T-cell (primary cell): Measurements from ENCODE around the gene CENPT. TPM values are rescaled to one million over a fixed set of nuclear protein-coding genes. Genes with fewer than 3 reads are reported as not detected.
"Not testable (repeated sequence)": the region's sequence is repeated elsewhere in the genome, so short reads cannot be mapped to it uniquely, and the experiment has no call there.

Experiments
- ATAC-seq, 4 experiments: fragments of 200-7000 bp in 3 of 4; fragments of 150-1000 bp in 1 of 4; cut with Tn5 transposase; replicated peaks in 1 of 4; 1 replicate in 3 of 4; 2 replicates in 1 of 4; pipeline ENCODE4 v1.10.0; 2021; ENCODE audit warnings: moderate library complexity in 3 of 4, mild to moderate bottlenecking in 2 of 4, moderate number of reproducible peaks in 1 of 4
- CTCF ChIA-PET, 2 donors: fragments of 300-600 bp; sonication (Branson Sonifier 250); formaldehyde crosslinking; loops; one replicate each; lab custom pipeline; 2022; ENCODE audit warnings: antibody characterized with exemption in 2 of 2; lab: Charles Lee
- POLR2A ChIA-PET, 2 donors: fragments of 300-600 bp; sonication (Branson Sonifier 250); formaldehyde crosslinking; loops; one replicate each; lab custom pipeline; 2022; ENCODE audit warnings: antibody characterized with exemption in 2 of 2; lab: Charles Lee
- DNase-seq, 35 experiments: peaks; one replicate each; pipeline versions ENCODE4 v3.0.0 to v3.0.0-alpha.2; 2013 to 2023
- H3K27ac ChIP-seq: one replicate; pipeline ENCODE4 v1.5.1; 2013; ENCODE audit warnings: low read length
- H3K27me3 ChIP-seq, 2 experiments: replicated peaks in 1 of 2; 1 replicate in 1 of 2; 2 replicates in 1 of 2; pipeline versions ENCODE4 v1.6.1 to v1.7.0; 2013; ENCODE audit warnings: low read length in 1 of 2, mixed read lengths in 1 of 2; ENCODE audit not compliant: control insufficient read depth in 2 of 2, insufficient read depth in 2 of 2; ENCODE audit errors: extremely low read depth in 1 of 2
- H3K36me3 ChIP-seq, 2 donors: 1 replicate in 1 of 2; 2 replicates in 1 of 2; pipeline versions ENCODE4 v1.6.1 to v1.7.0; 2013; ENCODE audit warnings: low read length in 1 of 2; ENCODE audit not compliant: control insufficient read depth in 2 of 2, insufficient read depth in 1 of 2; ENCODE audit errors: extremely low read depth in 1 of 2
- H3K4me1 ChIP-seq, 2 experiments: 1 replicate in 1 of 2; 2 replicates in 1 of 2; pipeline versions ENCODE4 v1.6.1 to v1.7.0; 2013; ENCODE audit warnings: low read length in 2 of 2, mixed read lengths in 1 of 2; ENCODE audit not compliant: insufficient read depth in 2 of 2, control insufficient read depth in 1 of 2; ENCODE audit errors: extremely low read depth in 1 of 2
- H3K4me3 ChIP-seq, 2 donors: 1 replicate in 1 of 2; 2 replicates in 1 of 2; pipeline versions ENCODE4 v1.5.1 to v1.7.0; 2013; ENCODE audit warnings: mild to moderate bottlenecking in 2 of 2, low read length in 1 of 2, moderate library complexity in 1 of 2; ENCODE audit not compliant: control insufficient read depth in 1 of 2; ENCODE audit errors: extremely low read depth in 1 of 2
- H3K9me3 ChIP-seq: 2 replicates; pipeline ENCODE4 v1.7.0; 2013
- H3K27ac Mint-ChIP-seq, 2 donors: one replicate each; pipeline ENCODE4 v1.8.0; 2020 to 2021; ENCODE audit warnings: mild to moderate bottlenecking in 2 of 2, mixed read lengths in 2 of 2
- H3K27me3 Mint-ChIP-seq, 2 donors: one replicate each; pipeline ENCODE4 v1.8.0; 2021 to 2022; ENCODE audit warnings: mixed read lengths in 2 of 2
- H3K36me3 Mint-ChIP-seq: one replicate; pipeline ENCODE4 v1.8.0; 2021; ENCODE audit warnings: mixed read lengths
- H3K4me1 Mint-ChIP-seq, 3 donors: one replicate each; pipeline ENCODE4 v1.8.0; 2020 to 2022; ENCODE audit warnings: mixed read lengths in 3 of 3, mild to moderate bottlenecking in 1 of 3
- H3K4me3 Mint-ChIP-seq, 3 donors: one replicate each; pipeline ENCODE4 v1.8.0; 2020 to 2022; ENCODE audit warnings: mild to moderate bottlenecking in 3 of 3, mixed read lengths in 3 of 3, moderate library complexity in 3 of 3
- H3K9me3 Mint-ChIP-seq, 3 donors: one replicate each; pipeline ENCODE4 v1.8.0; 2020 to 2022; ENCODE audit warnings: mixed read lengths in 3 of 3
- WGBS: methylation state at CpG from one replicate; pipeline ENCODE4 v1.1.5; 2013; ENCODE audit warnings: missing lambda C conversion rate; ENCODE audit not compliant: insufficient coverage; 5-methylcytosine and 5-hydroxymethylcytosine counted together
- total RNA-seq, 35 experiments: library from RNA in 6 of 35; stranded (reverse) in 6 of 35; fragments of 120-200 nt in 1 of 35; gene quantifications; one replicate each; pipeline versions ENCODE4 v1.2.1 to v1.2.4 and lab custom pipeline; 2013 to 2026

Gene CENPT
- total RNA-seq, 5 donors from 2014 or later (not counting 1 experiment from before 2014, with no cell fraction given) = 85.0 to 117 (median 111) TPM

DNA sequence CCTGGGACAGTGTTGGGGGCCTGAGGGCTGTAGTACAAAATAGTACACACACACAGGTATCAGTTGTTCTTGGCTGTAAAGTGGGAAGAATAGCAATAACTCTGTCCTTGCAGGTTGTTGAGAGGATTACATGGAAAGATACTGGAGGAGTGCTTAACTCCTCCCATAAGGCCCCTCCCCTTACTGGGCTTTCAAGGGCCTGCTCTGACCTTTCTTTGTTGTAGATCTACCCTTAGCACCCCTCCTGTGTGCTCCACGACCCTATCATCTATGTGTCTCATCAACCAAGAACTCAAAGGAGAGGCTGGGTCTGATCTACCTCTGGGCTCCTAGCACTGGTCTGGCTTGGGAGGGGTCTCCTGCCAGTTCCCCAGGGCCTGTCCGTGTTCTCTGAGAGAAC is 17.1 kb upstream of the CENPT start:
- Mint-ChIP-seq H3K4me1 (peaks cover 5 to 9% (median 7%) of the 10 kb centered on the region in 3 donors), H3K4me3 (no peak overlapping the region), H3K36me3 (peaks cover 6% of the 10 kb centered on the region), H3K27me3 (no peaks in the 10 kb centered on the region), H3K9me3 (no peaks in the 10 kb centered on the region), H3K27ac (no peak overlapping the region)
- WGBS = 60% methylated on average over 1 of the region's 2 CpGs
- ChIA-PET POLR2A (no interaction called here), CTCF (interaction anchor here in 1 of 2 donors (0.5 kb wide), 1 partner anchor 27 kb away, joined by 3 read pairs; no protein-coding TSS in a partner anchor)
- H3K4me1 ChIP-seq = no peaks in the 10 kb centered on the region
- no peak for DNase-seq
- peaks cover 6 to 42% of the 10 kb centered on the region in 2 donors for H3K36me3 ChIP-seq
- H3K9me3 ChIP-seq = no peaks in the 10 kb centered on the region
- no peak overlapping the region for H3K27ac ChIP-seq
- ATAC-seq = no peak
- H3K27me3 ChIP-seq = no peaks in the 10 kb centered on the region
- no peak overlapping the region for H3K4me3 ChIP-seq

DNA sequence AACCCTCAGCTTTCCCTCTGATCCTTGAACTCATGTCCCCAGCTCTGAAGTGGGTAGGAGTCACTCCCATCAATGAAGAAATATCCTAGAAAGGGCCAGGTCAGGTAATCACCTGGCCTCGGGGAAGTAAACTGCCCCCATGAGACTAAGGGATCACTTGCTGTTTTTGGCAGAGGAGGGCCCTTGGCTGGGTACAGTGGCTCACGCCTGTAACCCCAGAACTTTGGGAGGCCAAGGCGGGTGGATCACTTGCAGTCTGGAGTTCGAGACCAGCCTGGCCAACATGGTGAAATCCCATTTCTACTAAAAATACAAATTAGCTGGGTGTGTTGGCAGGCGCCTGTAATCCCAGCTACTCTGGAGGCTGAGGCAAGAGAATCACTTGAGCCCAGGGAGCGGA is 16.6 kb upstream of the CENPT start:
- not testable (repeated sequence) for H3K4me3 ChIP-seq, ATAC-seq, H3K36me3 Mint-ChIP-seq, H3K9me3 ChIP-seq, H3K4me1 ChIP-seq, DNase-seq, H3K27me3 Mint-ChIP-seq, H3K27ac ChIP-seq, H3K4me1 Mint-ChIP-seq, H3K27me3 ChIP-seq, H3K4me3 Mint-ChIP-seq, H3K9me3 Mint-ChIP-seq
- ChIA-PET POLR2A (interaction anchor here in 1 of 2 donors (0.5 kb wide), 1 partner anchor 42 kb away, joined by 5 read pairs; no protein-coding TSS in a partner anchor), CTCF (interaction anchor here in 1 of 2 donors (0.5 kb wide), 1 partner anchor 27 kb away, joined by 3 read pairs; no protein-coding TSS in a partner anchor)
- WGBS = 100% methylated on average over 1 of the region's 6 CpGs
- peaks cover 6 to 42% of the 10 kb centered on the region in 2 donors for H3K36me3 ChIP-seq
- peak overlapping the region in 1 of 2 donors; percentile 36 for H3K27ac Mint-ChIP-seq

DNA sequence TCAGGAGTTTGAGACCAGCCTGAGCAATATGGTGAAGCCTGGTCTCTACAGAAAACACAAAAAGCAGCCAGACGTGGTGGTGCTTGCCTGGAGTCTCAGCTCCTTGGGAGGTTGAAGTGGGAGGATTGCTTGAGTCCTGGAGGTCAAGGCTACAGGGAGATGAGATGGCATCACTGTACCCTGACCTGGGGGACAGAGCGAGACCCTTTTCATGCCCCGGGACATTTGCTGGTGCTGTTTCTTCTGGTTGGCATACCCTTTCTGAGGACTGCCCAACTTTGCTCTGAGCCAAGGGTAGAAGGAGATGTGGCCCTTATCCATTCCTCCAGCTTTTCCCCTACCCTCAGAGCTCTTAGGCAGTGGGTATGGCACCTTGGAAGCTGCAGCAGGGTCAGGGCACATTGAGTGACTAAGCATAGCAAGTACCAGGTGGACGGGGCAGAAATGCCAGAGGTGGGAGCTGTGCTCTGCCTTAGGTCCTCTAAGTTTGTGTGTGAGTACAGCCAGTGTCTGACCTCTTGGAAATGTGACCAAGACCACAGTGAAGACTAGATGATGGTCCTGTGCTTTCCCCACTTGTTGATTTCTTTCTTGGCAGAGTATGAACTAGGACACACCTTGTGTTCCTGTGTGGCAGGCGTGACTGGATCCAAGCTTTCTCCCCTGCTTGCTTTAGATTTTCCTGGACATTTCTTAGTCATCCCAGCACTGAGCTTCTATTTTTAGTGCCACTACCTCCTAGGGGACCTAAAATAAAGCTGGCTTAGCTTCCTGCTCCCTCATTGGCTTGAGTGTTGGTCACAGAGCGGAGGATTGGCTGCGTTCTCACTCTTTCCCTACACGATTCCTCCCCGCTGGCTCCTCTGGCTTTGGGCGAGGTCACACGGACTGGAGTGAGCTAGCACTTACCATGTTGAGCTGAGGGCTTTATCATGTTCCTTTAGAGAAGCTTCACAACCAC is 15.4 kb upstream of the CENPT start:
- no peak overlapping the region for H3K4me3 Mint-ChIP-seq
- ChIA-PET CTCF (interaction anchor here in 1 of 2 donors (0.6 kb wide), 2 partner anchors 43 to 425 kb away, joined by 3 to 5 read pairs; no protein-coding TSS in a partner anchor), POLR2A (interaction anchor here in 1 of 2 donors (0.5 kb wide), 1 partner anchor 39 kb away, joined by 6 read pairs; no protein-coding TSS in a partner anchor)
- no peaks in the 10 kb centered on the region for H3K9me3 Mint-ChIP-seq
- 87% methylated on average over 9 of the region's 11 CpGs for WGBS
- Histone ChIP-seq H3K4me1 (peaks cover 0 to 10% of the 10 kb centered on the region in 2 experiments), H3K9me3 (no peaks in the 10 kb centered on the region), H3K36me3 (peaks cover 4 to 36% of the 10 kb centered on the region in 2 donors), H3K4me3 (no peak overlapping the region), H3K27me3 (no peaks in the 10 kb centered on the region), H3K27ac (no peak overlapping the region)
- no peak overlapping the region for H3K27ac Mint-ChIP-seq
- ATAC-seq (no peak), DNase-seq (no peak)
- H3K27me3 Mint-ChIP-seq = no peaks in the 10 kb centered on the region
- peaks cover 14 to 17% (median 16%) of the 10 kb centered on the region in 3 donors for H3K4me1 Mint-ChIP-seq
- H3K36me3 Mint-ChIP-seq = peaks cover 6% of the 10 kb centered on the region

DNA sequence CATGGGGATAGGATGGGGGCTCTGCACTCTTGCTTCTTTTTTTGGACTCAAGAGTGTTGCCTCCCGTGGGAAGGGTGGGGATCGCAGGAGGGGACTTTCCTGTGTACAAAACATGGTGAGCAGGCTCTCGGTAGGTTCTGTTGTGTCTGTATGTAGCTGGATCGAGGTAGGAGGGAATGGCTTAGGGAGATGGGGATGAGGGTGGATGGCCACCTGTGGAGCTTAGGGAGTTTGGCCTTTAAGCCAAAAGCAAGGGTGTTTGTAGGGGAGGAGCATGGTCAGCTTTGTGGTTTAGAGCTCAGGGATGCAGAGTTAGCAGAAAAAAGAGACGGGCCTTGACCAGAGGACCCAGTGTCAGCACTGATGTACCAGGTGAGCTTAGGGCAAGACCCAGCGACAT is 14.4 kb upstream of the CENPT start:
- no peaks in the 10 kb centered on the region for H3K9me3 Mint-ChIP-seq
- ChIA-PET CTCF (interaction anchor here (0.6 kb wide), 3 partner anchors 42 to 426 kb away, joined by 3 to 5 read pairs (median 3); no protein-coding TSS in a partner anchor), POLR2A (no interaction called here)
- H3K36me3 Mint-ChIP-seq = peaks cover 5% of the 10 kb centered on the region
- Histone ChIP-seq H3K4me3 (no peak overlapping the region), H3K36me3 (peaks cover 4 to 30% of the 10 kb centered on the region in 2 donors), H3K4me1 (peaks cover 0 to 19% of the 10 kb centered on the region in 2 experiments), H3K9me3 (no peaks in the 10 kb centered on the region), H3K27ac (no peak overlapping the region), H3K27me3 (no peaks in the 10 kb centered on the region)
- DNase-seq (no peak), ATAC-seq (no peak)
- no peaks in the 10 kb centered on the region for H3K27me3 Mint-ChIP-seq
- WGBS = 88% methylated on average over 5 of the region's 6 CpGs
- peaks cover 24 to 27% (median 27%) of the 10 kb centered on the region in 3 donors for H3K4me1 Mint-ChIP-seq
- no peak overlapping the region for H3K4me3 Mint-ChIP-seq
- H3K27ac Mint-ChIP-seq = peak overlapping the region in 1 of 2 donors; percentile 28

DNA sequence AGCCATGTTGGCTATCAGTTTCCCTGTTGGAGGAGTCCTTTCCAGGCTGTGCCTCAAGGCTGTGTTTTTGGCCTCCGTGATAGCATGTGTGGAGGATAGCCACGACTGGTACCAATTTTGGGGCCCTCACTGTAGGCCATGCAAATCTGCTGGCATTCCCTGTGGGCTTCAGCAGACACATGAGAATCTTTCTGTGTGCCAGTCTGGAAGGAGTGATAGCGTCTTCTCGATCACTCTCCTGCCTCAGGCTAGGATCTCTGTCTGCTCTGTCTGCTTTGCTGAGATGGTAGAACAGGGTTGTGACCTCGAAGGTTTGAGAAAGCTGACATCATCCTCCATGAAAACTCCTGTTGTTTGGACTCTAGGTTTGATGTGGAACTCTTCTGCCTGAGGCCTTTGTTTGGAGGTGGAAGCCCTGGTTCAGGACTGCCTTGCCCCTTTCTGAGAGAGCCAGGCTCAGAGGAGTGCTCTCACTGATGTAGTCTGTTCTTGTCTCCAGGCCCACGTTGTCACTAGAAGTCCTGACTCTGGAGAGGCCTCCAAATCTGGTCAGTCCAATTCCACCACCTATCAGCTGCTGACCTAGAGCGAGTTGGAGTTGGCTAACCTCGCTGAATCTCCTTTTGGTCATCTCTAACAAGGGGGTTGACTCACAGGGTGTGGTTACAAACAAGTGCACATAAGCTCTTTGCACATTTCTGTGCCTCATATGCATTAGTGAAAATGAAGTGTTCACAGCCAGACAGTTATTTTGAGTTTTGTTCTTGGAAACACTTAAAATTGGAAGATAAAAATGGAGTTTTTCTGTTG is 13.3 kb upstream of the CENPT start:
- Mint-ChIP-seq H3K27ac (peak overlapping the region in 1 of 2 donors; percentile 36), H3K9me3 (no peaks in the 10 kb centered on the region), H3K27me3 (no peaks in the 10 kb centered on the region), H3K4me3 (no peak overlapping the region), H3K4me1 (peaks cover 27 to 33% (median 33%) of the 10 kb centered on the region in 3 donors), H3K36me3 (peaks cover 3% of the 10 kb centered on the region)
- Histone ChIP-seq H3K4me3 (no peak overlapping the region), H3K9me3 (no peaks in the 10 kb centered on the region), H3K27me3 (no peaks in the 10 kb centered on the region), H3K36me3 (peaks cover 4 to 24% of the 10 kb centered on the region in 2 donors), H3K27ac (no peak overlapping the region), H3K4me1 (peaks cover 0 to 20% of the 10 kb centered on the region in 2 experiments)
- CTCF ChIA-PET = no interaction called here
- no peak for DNase-seq
- POLR2A ChIA-PET = no interaction called here
- ATAC-seq = no peak
- 96% methylated on average over 6 of the region's 8 CpGs for WGBS

DNA sequence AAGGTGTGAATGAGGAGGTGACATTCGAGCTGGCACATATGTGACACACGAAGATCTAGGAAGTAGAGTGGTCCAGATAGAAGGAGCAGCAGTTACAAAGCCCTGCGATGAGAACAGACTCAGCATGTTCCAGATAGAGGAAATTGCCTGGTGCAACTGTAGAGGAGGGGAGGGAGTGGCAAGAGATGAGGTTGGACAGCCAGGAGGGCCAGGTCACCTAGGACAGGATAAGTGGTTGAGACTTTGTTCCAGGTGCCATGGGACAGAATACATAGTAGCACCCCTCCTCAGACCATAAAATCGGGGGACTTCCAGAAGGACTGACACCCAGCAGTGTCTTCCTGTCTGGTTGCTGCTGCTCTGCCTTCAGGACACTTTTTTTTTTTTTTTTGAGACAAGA is 11.0 kb upstream of the CENPT start:
- Mint-ChIP-seq H3K27ac (peak overlapping the region; percentile 30 to 40), H3K36me3 (peaks cover 3% of the 10 kb centered on the region), H3K27me3 (no peaks in the 10 kb centered on the region), H3K4me1 (peaks cover 32 to 45% (median 38%) of the 10 kb centered on the region in 3 donors), H3K9me3 (no peaks in the 10 kb centered on the region), H3K4me3 (no peak overlapping the region)
- peaks cover 0 to 16% of the 10 kb centered on the region in 2 donors for H3K36me3 ChIP-seq
- DNase-seq (no peak), ATAC-seq (no peak)
- WGBS = 71% methylated on average over 4 of the region's 4 CpGs
- no peaks in the 10 kb centered on the region for H3K27me3 ChIP-seq
- CTCF ChIA-PET = no interaction called here
- peaks cover 0 to 25% of the 10 kb centered on the region in 2 experiments for H3K4me1 ChIP-seq
- no peaks in the 10 kb centered on the region for H3K9me3 ChIP-seq
- peak overlapping the region; percentile 40 for H3K27ac ChIP-seq
- POLR2A ChIA-PET = interaction anchor here in 1 of 2 donors (0.6 kb wide), 1 partner anchor 445 kb away, joined by 3 read pairs; no protein-coding TSS in a partner anchor
- no peak overlapping the region for H3K4me3 ChIP-seq
